HepG2 (cell line): ENCODE data around the gene CSTF3. TPM values are rescaled to one million over a fixed set of nuclear protein-coding genes. Genes with fewer than 3 reads are reported as not detected.

Experiments used
- ATAC-seq: fragments of 200-7000 bp; cut with Tn5 transposase; 3 replicates; pipeline ENCODE4 v1.9.1; 2020; ENCODE audit warnings: mild to moderate bottlenecking, moderate library complexity
- BruUV-seq: library from RNA; stranded (reverse); fragments of 400-500 nt; replicated peaks from 2 replicates; lab custom pipeline; 2021; lab: Mats Ljungman, UMichigan
- CTCF ChIA-PET: fragments of 300-600 bp; formaldehyde crosslinking; extraction: SDS; loops from one replicate; lab custom pipeline; 2021; ENCODE audit warnings: low total read pairs, inconsistent platforms, low intra/inter-chr PET ratio; lab: Yijun Ruan, JAX
- POLR2A ChIA-PET: fragments of 350-600 bp; sonication (Branson Sonifier 250); formaldehyde crosslinking; loops from one replicate; lab custom pipeline; 2020; ENCODE audit warnings: antibody characterized with exemption, inconsistent platforms; lab: Yijun Ruan, JAX
- DNase-seq: peaks from one replicate; pipeline ENCODE4 v3.0.0-alpha.2; 2015; ENCODE audit warnings: low spot score
- FAIRE-seq: peaks from 3 replicates; lab custom pipeline; 2011; peaks lifted over from hg19 to GRCh38; lab: Jason Lieb, UNC
- H2AFZ ChIP-seq: one replicate; pipeline ENCODE4 v1.6.1; 2011; ENCODE audit warnings: low read length, inconsistent platforms
- H3K27ac ChIP-seq: fragments of 300-600 bp; 3 replicates; pipeline ENCODE4 v1.8.0; 2011; ENCODE audit warnings: mixed run types, mild to moderate bottlenecking, mixed read lengths, low read length, inconsistent platforms; ENCODE audit not compliant: insufficient read depth; ENCODE audit errors: extremely low read length
- H3K27me3 ChIP-seq, 2 experiments: fragments of 200-600 bp in 1 of 2; 2 replicates in 1 of 2; 3 replicates in 1 of 2; pipeline versions ENCODE4 v1.6.0 to v1.8.0; 2011; ENCODE audit warnings: low read length in 2 of 2, mild to moderate bottlenecking in 2 of 2, moderate library complexity in 2 of 2, inconsistent platforms in 1 of 2; ENCODE audit not compliant: insufficient read depth in 2 of 2, control insufficient read depth in 1 of 2
- H3K36me3 ChIP-seq, 2 experiments: fragments of 200-600 bp in 1 of 2; replicated peaks in 1 of 2; 2 replicates in 1 of 2; 3 replicates in 1 of 2; pipeline versions ENCODE4 v1.5.1 to v1.8.0; 2011; ENCODE audit warnings: low read length in 2 of 2, inconsistent platforms in 1 of 2; ENCODE audit not compliant: insufficient read depth in 2 of 2, control insufficient read depth in 1 of 2
- H3K4me1 ChIP-seq: 2 replicates; pipeline ENCODE4 v1.5.1; 2012; ENCODE audit warnings: low read length, inconsistent platforms; ENCODE audit not compliant: insufficient read depth
- H3K4me2 ChIP-seq: 2 replicates; pipeline ENCODE4 v1.6.0; 2011; ENCODE audit warnings: low read depth, low read length, inconsistent platforms
- H3K4me3 ChIP-seq, 3 experiments: fragments of 200-600 bp in 1 of 3; sonication (generic), shearing (Covaris generic) in 1 of 3; replicated peaks in 1 of 3; 2 replicates each; pipeline ENCODE4 v1.5.1; 2011 to 2016; ENCODE audit warnings: low read length in 3 of 3, inconsistent platforms in 2 of 3, low read depth in 2 of 3, mild to moderate bottlenecking in 2 of 3, control low read depth in 1 of 3, mixed read lengths in 1 of 3; ENCODE audit not compliant: insufficient read depth in 1 of 3
- H3K79me2 ChIP-seq: one replicate; pipeline ENCODE4 v1.6.1; 2011; ENCODE audit warnings: low read length, inconsistent platforms; ENCODE audit not compliant: insufficient read depth
- H3K9ac ChIP-seq: 2 replicates; pipeline ENCODE4 v1.6.0; 2011; ENCODE audit warnings: mild to moderate bottlenecking, low read depth, low read length, inconsistent platforms; ENCODE audit not compliant: insufficient read depth
- H3K9me3 ChIP-seq: 2 replicates; pipeline ENCODE4 v1.5.1; 2012; ENCODE audit warnings: mild to moderate bottlenecking, low read length
- H4K20me1 ChIP-seq: 2 replicates; pipeline ENCODE4 v1.6.0; 2011; ENCODE audit warnings: inconsistent platforms, mild to moderate bottlenecking, low read length, moderate library complexity; ENCODE audit not compliant: insufficient read depth
- ATF7 ChIP-seq, 2 experiments: fragments of 450-650 bp in 1 of 2; sonication (generic) in 1 of 2; formaldehyde crosslinking in 1 of 2; IDR thresholded peaks; 2 replicates each; pipeline versions ENCODE4 v1.4.0 to v1.6.1; 2016 to 2020; ENCODE audit warnings: antibody characterized with exemption in 1 of 2, mild to moderate bottlenecking in 1 of 2, missing genetic modification reagents in 1 of 2
- CREB1 ChIP-seq, 2 experiments: fragments of 450-650 bp in 1 of 2; IDR thresholded peaks; 2 replicates each; pipeline ENCODE4 v1.6.1; 2016 to 2017; ENCODE audit warnings: control low read depth in 1 of 2, mild to moderate bottlenecking in 1 of 2, missing compliant biosample characterization in 1 of 2, missing genetic modification characterization in 1 of 2
- POLR2AphosphoS5 ChIP-seq: IDR thresholded peaks from 2 replicates; pipeline ENCODE4 v1.6.1; 2012; ENCODE audit warnings: low read depth, low read length
- ZBTB40 ChIP-seq, 2 experiments: fragments of 450-650 bp in 1 of 2; sonication (generic) in 1 of 2; formaldehyde crosslinking in 1 of 2; IDR thresholded peaks; 2 replicates each; pipeline versions ENCODE4 v1.6.1 to v1.8.0; 2016 to 2022; ENCODE audit warnings: antibody characterized with exemption in 1 of 2, mild to moderate bottlenecking in 1 of 2, missing genetic modification reagents in 1 of 2
- WGBS: methylation state at CpG from one replicate; pipeline ENCODE4 v1.1.6; 2017; ENCODE audit warnings: low lambda C conversion rate; 5-methylcytosine and 5-hydroxymethylcytosine counted together
- in situ Hi-C: cut with HindIII; loops from 2 replicates; pipeline ENCODE4 v1.10.0; 2017; ENCODE audit warnings: low pct_unique_long_range_greater_than_20kb; ENCODE audit not compliant: extremely low pct_ligation_motif_present
- intact Hi-C: fragments of 100-400 bp; cut with micrococcal nuclease; formaldehyde crosslinking; loops from one replicate; pipeline ENCODE4 v1.10.0; 2022; ENCODE audit not compliant: unreplicated experiment
- polyA plus RNA-seq, 8 experiments: library from polyadenylated mRNA; depleted of rRNA in 3 of 8; stranded (reverse) in 7 of 8; unstranded in 1 of 8; fragments of >200 nt; fragmentation: Illumina TruSeq in 4 of 8; extraction: Trizol in 4 of 8; gene quantifications; 2 replicates each; pipeline versions ENCODE4 v1.2.1 to v1.2.3, GENCODE V29; 2011 to 2016; ENCODE audit warnings: low read depth in 4 of 8, missing spikeins in 1 of 8, mixed read lengths in 1 of 8; ENCODE audit not compliant: insufficient read depth in 1 of 8
- total RNA-seq, 5 experiments: library from RNA; depleted of rRNA; stranded (reverse); fragments of >200 nt; fragmentation: Illumina TruSeq; extraction: Trizol; gene quantifications; 2 replicates each; pipeline ENCODE4 v1.2.3, GENCODE V29; 2016; ENCODE audit warnings: low read depth in 1 of 5

CSTF3 gene
- total and polyA plus RNA-seq, 2 of the 13 experiments (the other 11 are each of a cell fraction or from before 2014, with no cell fraction given): 21.5 to 43.6 TPM

GRCh38 chr11:33158596-33159275, 2.5 kb downstream of the CSTF3 start:
- Histone ChIP-seq H3K4me3 (peak overlapping the region in 2 of 3 experiments; percentile 26 to 83; a peak in 5 of 6 replicates), H3K4me2 (peak overlapping the region; percentile 84), H3K9me3 (no peaks in the 10 kb centered on the region), H3K27me3 (no peaks in the 10 kb centered on the region), H3K27ac (peak overlapping the region; percentile 6), H3K79me2 (peaks cover 78% of the 10 kb centered on the region), H2AFZ (no peak overlapping the region), H3K9ac (no peak overlapping the region; the same call in 1 of the 2 replicates), H3K4me1 (peaks cover 52% of the 10 kb centered on the region), H4K20me1 (peaks cover 34% of the 10 kb centered on the region), H3K36me3 (no peaks in the 10 kb centered on the region)
- intact Hi-C loops (no loop called here), in situ Hi-C loops (no loop called here)
- ATAC-seq (no peak), FAIRE-seq (no peak), DNase-seq (no peak)
- 76% methylated on average over 5 of the region's 5 CpGs for WGBS
- ChIA-PET CTCF (no interaction called here), POLR2A (no interaction called here)
- BruUV-seq: no TSS peak
- TF ChIP-seq ATF7 (IDR thresholded peaks at IDR 0.05) (peak; percentile 89), ATF7 (CRISPR knock-in tag; IDR thresholded peaks at IDR 0.05) (no peak), CREB1 (IDR thresholded peaks at IDR 0.05) (0 out of 2 replicates have a peak, but pooled peaks have one; percentile 4), CREB1 (CRISPR knock-in tag; IDR thresholded peaks at IDR 0.05) (no peak), ZBTB40 (IDR thresholded peaks at IDR 0.05) (no peak), ZBTB40 (CRISPR knock-in tag; IDR thresholded peaks at IDR 0.05) (no peak), POLR2AphosphoS5 (peak; percentile 19; the same call in 1 of the 2 replicates)
